ENCODE results near the gene METTL2B.
"Not testable (repeated sequence)": the region's sequence is repeated elsewhere in the genome, so short reads cannot be mapped to it uniquely, and the experiment has no call there.

- TF ChIP-seq POLR2A (IDR thresholded peaks at IDR 0.05), result not testable (repeated sequence)
- TF ChIP-seq, protein P1, sequence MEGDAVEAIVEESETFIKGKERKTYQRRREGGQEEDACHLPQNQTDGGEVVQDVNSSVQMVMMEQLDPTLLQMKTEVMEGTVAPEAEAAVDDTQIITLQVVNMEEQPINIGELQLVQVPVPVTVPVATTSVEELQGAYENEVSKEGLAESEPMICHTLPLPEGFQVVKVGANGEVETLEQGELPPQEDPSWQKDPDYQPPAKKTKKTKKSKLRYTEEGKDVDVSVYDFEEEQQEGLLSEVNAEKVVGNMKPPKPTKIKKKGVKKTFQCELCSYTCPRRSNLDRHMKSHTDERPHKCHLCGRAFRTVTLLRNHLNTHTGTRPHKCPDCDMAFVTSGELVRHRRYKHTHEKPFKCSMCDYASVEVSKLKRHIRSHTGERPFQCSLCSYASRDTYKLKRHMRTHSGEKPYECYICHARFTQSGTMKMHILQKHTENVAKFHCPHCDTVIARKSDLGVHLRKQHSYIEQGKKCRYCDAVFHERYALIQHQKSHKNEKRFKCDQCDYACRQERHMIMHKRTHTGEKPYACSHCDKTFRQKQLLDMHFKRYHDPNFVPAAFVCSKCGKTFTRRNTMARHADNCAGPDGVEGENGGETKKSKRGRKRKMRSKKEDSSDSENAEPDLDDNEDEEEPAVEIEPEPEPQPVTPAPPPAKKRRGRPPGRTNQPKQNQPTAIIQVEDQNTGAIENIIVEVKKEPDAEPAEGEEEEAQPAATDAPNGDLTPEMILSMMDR (IDR thresholded peaks at IDR 0.05), result not testable (repeated sequence)
Observed at GRCh38 chr7:128479082-128479481, 2.5 kb downstream of the METTL2B start.

Data from Peyer's patch (tissue), 4 donors.